Measurements from ENCODE around the gene PTPRJ. TPM values are rescaled to one million over a fixed set of nuclear protein-coding genes. Genes with fewer than 3 reads are reported as not detected.

Gene PTPRJ
- total RNA-seq, 1 donor from 2014 or later: 22.9 TPM

- peaks cover 1% of the 10 kb centered on the region for H3K36me3 Mint-ChIP-seq (ENCODE audit: low read depth, unreplicated experiment)
- no peaks in the 10 kb centered on the region for H3K9me3 ChIP-seq (ENCODE audit: insufficient read depth, low read depth, low read length)
- H3K4me1 Mint-ChIP-seq (ENCODE audit: low read depth, unreplicated experiment): peaks cover 20% of the 10 kb centered on the region
- H3K9me3 Mint-ChIP-seq (ENCODE audit: unreplicated experiment): no peaks in the 10 kb centered on the region
- TF ChIP-seq CTCF (IDR thresholded peaks at IDR 0.05; ENCODE audit: insufficient read depth, low read depth, low read length) (no peak), EZH2 (IDR thresholded peaks at IDR 0.05; ENCODE audit: insufficient read depth, low read length) (no peak)
- no peak overlapping the region for H3K27ac ChIP-seq (ENCODE audit: low read depth, low read length)
- H3K4me1 ChIP-seq (ENCODE audit: insufficient read depth, low read length): peaks cover 23% of the 10 kb centered on the region
- H2AFZ ChIP-seq (ENCODE audit: low read depth, low read length): no peak overlapping the region
- no peak overlapping the region for H3K4me3 ChIP-seq (ENCODE audit: insufficient read depth, low read depth, low read length)
- no peak overlapping the region for H3K27ac Mint-ChIP-seq (ENCODE audit: unreplicated experiment)
- no peak for DNase-seq (ENCODE audit: low read depth)
- peaks cover 61% of the 10 kb centered on the region for H4K20me1 ChIP-seq (ENCODE audit: insufficient read depth, low read length)
- peak overlapping the region; percentile 5 for H3K9ac ChIP-seq (ENCODE audit: low read length)
- peaks cover 79% of the 10 kb centered on the region for H3K79me2 ChIP-seq (ENCODE audit: insufficient read depth, low read length)
- H3K4me2 ChIP-seq (ENCODE audit: low read length): peak overlapping the region; percentile 75
- no peaks in the 10 kb centered on the region for H3K27me3 Mint-ChIP-seq (ENCODE audit: low read depth, unreplicated experiment)
- H3K27me3 ChIP-seq (ENCODE audit: insufficient read depth, low read length): no peaks in the 10 kb centered on the region
- no peak for FAIRE-seq
- H3K36me3 ChIP-seq (ENCODE audit: insufficient read depth, low read length): no peaks in the 10 kb centered on the region
- H3K4me3 Mint-ChIP-seq (ENCODE audit: unreplicated experiment): no peak overlapping the region
Observed at GRCh38 chr11:48005136-48005535, 24.8 kb downstream of the PTPRJ start.

DNA sequence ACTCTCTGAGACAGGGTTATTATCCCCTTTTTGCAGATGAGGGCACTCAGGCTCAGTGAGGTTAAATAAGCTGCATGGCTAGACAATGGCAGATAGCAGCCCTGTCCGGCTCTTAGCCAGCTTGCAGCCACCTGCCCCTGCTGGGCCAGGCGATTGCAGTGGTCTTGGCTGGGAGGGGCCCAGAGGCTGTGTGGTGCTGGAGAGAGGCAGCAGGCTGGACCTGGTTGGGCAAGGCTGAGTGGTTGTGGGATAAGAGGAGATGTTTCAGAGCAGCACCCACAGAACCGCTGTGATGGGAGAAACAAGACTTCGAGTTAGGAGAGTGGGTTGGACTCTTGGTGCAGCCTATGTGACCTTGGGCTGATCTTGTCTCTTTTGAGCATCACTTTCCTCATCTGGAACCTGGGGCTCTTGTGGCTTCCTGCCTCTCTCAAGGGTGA, 25.5 kb downstream of the PTPRJ start:
- H3K79me2 ChIP-seq (ENCODE audit: insufficient read depth, low read length): peaks cover 80% of the 10 kb centered on the region
- no peaks in the 10 kb centered on the region for H3K36me3 ChIP-seq (ENCODE audit: insufficient read depth, low read length)
- no peaks in the 10 kb centered on the region for H3K27me3 ChIP-seq (ENCODE audit: insufficient read depth, low read length)
- peaks cover 20% of the 10 kb centered on the region for H3K4me1 Mint-ChIP-seq (ENCODE audit: low read depth, unreplicated experiment)
- no peak overlapping the region for H3K27ac Mint-ChIP-seq (ENCODE audit: unreplicated experiment)
- no peak overlapping the region for H3K4me3 ChIP-seq (ENCODE audit: insufficient read depth, low read depth, low read length)
- TF ChIP-seq EZH2 (IDR thresholded peaks at IDR 0.05; ENCODE audit: insufficient read depth, low read length) (no peak), CTCF (IDR thresholded peaks at IDR 0.05; ENCODE audit: insufficient read depth, low read depth, low read length) (no peak)
- peaks cover 56% of the 10 kb centered on the region for H4K20me1 ChIP-seq (ENCODE audit: insufficient read depth, low read length)
- DNase-seq (ENCODE audit: low read depth) (no peak), FAIRE-seq (no peak)
- H3K9ac ChIP-seq (ENCODE audit: low read length): peak overlapping the region; percentile 34
- H3K27ac ChIP-seq (ENCODE audit: low read depth, low read length): peak overlapping the region; percentile 76
- peaks cover 1% of the 10 kb centered on the region for H3K36me3 Mint-ChIP-seq (ENCODE audit: low read depth, unreplicated experiment)
- peaks cover 23% of the 10 kb centered on the region for H3K4me1 ChIP-seq (ENCODE audit: insufficient read depth, low read length)
- no peaks in the 10 kb centered on the region for H3K27me3 Mint-ChIP-seq (ENCODE audit: low read depth, unreplicated experiment)
- no peak overlapping the region for H2AFZ ChIP-seq (ENCODE audit: low read depth, low read length)
- H3K9me3 ChIP-seq (ENCODE audit: insufficient read depth, low read depth, low read length): no peaks in the 10 kb centered on the region
- no peaks in the 10 kb centered on the region for H3K9me3 Mint-ChIP-seq (ENCODE audit: unreplicated experiment)
- H3K4me2 ChIP-seq (ENCODE audit: low read length): peak overlapping the region; percentile 75
- no peak overlapping the region for H3K4me3 Mint-ChIP-seq (ENCODE audit: unreplicated experiment)

DNA sequence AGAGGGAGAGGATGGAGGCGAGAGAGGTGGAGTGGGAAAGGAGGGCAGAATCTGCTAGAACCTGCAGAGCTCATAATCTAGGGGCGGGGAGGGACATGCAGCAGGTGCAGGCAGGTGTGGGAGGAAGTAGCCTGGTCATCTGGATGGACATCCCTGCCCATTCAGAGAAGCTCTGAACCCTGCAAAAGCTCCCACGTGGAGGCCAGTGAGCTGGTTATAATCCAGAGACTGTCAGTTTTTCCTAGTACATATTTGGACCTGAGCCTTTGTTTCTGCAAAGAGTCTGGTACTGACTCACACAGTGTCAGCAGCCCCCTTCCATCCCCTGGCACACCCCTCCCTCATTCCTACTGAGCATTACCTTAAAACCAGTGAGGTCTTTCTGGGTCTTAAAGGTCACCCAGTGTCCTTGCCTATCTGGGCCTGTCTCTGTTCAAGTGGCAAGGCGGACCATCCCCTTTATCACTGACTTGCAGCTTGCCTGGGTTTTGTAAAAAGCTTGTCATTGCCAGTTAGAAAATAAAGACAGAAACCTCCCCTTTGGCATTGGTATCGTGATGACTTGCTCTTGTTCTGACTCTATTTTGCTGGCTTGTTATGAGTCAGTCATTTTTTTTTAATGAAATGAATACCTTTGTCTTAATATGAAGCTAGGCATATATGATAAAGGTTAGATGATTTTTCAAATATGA, 26.1 kb downstream of the PTPRJ start:
- H3K9ac ChIP-seq (ENCODE audit: low read length): peak overlapping the region; percentile 34
- no peak for TF ChIP-seq CTCF (IDR thresholded peaks at IDR 0.05; ENCODE audit: insufficient read depth, low read depth, low read length)
- TF ChIP-seq EZH2 (IDR thresholded peaks at IDR 0.05; ENCODE audit: insufficient read depth, low read length): no peak
- no peak overlapping the region for H2AFZ ChIP-seq (ENCODE audit: low read depth, low read length)

More for the DNA sequence above, 26.1 kb downstream of the PTPRJ start:
- H3K27me3 Mint-ChIP-seq (ENCODE audit: low read depth, unreplicated experiment): no peaks in the 10 kb centered on the region
- H3K4me1 ChIP-seq (ENCODE audit: insufficient read depth, low read length): peaks cover 18% of the 10 kb centered on the region
- no peaks in the 10 kb centered on the region for H3K27me3 ChIP-seq (ENCODE audit: insufficient read depth, low read length)
- peaks cover 86% of the 10 kb centered on the region for H3K79me2 ChIP-seq (ENCODE audit: insufficient read depth, low read length)
- peaks cover 1% of the 10 kb centered on the region for H3K36me3 Mint-ChIP-seq (ENCODE audit: low read depth, unreplicated experiment)
- peak overlapping the region; percentile 76 for H3K27ac ChIP-seq (ENCODE audit: low read depth, low read length)
- peak overlapping the region; percentile 75 for H3K4me2 ChIP-seq (ENCODE audit: low read length)
- H3K4me1 Mint-ChIP-seq (ENCODE audit: low read depth, unreplicated experiment): peaks cover 20% of the 10 kb centered on the region
- FAIRE-seq: no peak
- peaks cover 55% of the 10 kb centered on the region for H4K20me1 ChIP-seq (ENCODE audit: insufficient read depth, low read length)
- H3K9me3 ChIP-seq (ENCODE audit: insufficient read depth, low read depth, low read length): no peaks in the 10 kb centered on the region
- no peak overlapping the region for H3K4me3 Mint-ChIP-seq (ENCODE audit: unreplicated experiment)
- peak; percentile 78 for DNase-seq (ENCODE audit: low read depth)
- H3K4me3 ChIP-seq (ENCODE audit: insufficient read depth, low read depth, low read length): no peak overlapping the region
- H3K27ac Mint-ChIP-seq (ENCODE audit: unreplicated experiment): no peak overlapping the region
- H3K9me3 Mint-ChIP-seq (ENCODE audit: unreplicated experiment): no peaks in the 10 kb centered on the region
- no peaks in the 10 kb centered on the region for H3K36me3 ChIP-seq (ENCODE audit: insufficient read depth, low read length)

All from astrocyte (in vitro differentiated cells and primary cell).